ENCODE data around the gene APCDD1. TPM values are rescaled to one million over a fixed set of nuclear protein-coding genes. Genes with fewer than 3 reads are reported as not detected.

Gene APCDD1
- total RNA-seq, 1 experiment from 2014 or later = not detected

- Histone ChIP-seq H3K4me1 (ENCODE audit: control insufficient read depth in 1 of 2, insufficient read depth in 2 of 2, low read length in 2 of 2) (no peaks in the 10 kb centered on the region), H3K9me2 (ENCODE audit: insufficient read depth) (no peaks in the 10 kb centered on the region), H4K20me1 (ENCODE audit: insufficient read depth) (no peaks in the 10 kb centered on the region), H3K27me3 (ENCODE audit: insufficient read depth, low read length) (peaks cover 55% of the 10 kb centered on the region), H3K9me3 (ENCODE audit: control insufficient read depth in 1 of 2, insufficient read depth in 1 of 2, low read depth in 1 of 2, low read length in 2 of 2) (no peaks in the 10 kb centered on the region), H2AFZ (ENCODE audit: low read depth, low read length, poor library complexity, severe bottlenecking) (no peak overlapping the region), H3K79me2 (ENCODE audit: insufficient read depth, low read length) (no peaks in the 10 kb centered on the region), H3K4me2 (ENCODE audit: low read length) (no peak overlapping the region), H3K27ac (ENCODE audit: low read depth, low read length) (no peak overlapping the region), H3K4me3 (replicated peaks in 1 of 2; ENCODE audit: low read depth in 1 of 2, low read length in 2 of 2) (no peak overlapping the region), H3K36me3 (ENCODE audit: control insufficient read depth in 1 of 2, insufficient read depth in 2 of 2, low read length in 2 of 2) (no peaks in the 10 kb centered on the region), H3K9ac (ENCODE audit: low read length) (no peak overlapping the region)
- intact Hi-C loops (cut with micrococcal nuclease) = no loop called here
- DNase-seq (ENCODE audit: low read depth, low spot score) (no peak), ATAC-seq (no peak)
- no TSS peak for BruUV-seq (replicated peaks)
- ChIA-PET RAD21 (ENCODE audit: low non-redundant PET in 1 of 2, low total read pairs in 2 of 2, uncharacterized antibody in 2 of 2, unreplicated experiment in 2 of 2) (no interaction called here), CTCF (no interaction called here), POLR2A (no interaction called here)
- TF ChIP-seq TCF7L2 (IDR thresholded peaks at IDR 0.05; ENCODE audit: borderline replicate concordance, extremely low read depth, insufficient read depth, insufficient read length) (no peak), RAD21 (IDR thresholded peaks at IDR 0.05; ENCODE audit: low read depth) (no peak), POLR2A (IDR thresholded peaks at IDR 0.05; ENCODE audit: borderline replicate concordance, extremely low read depth, insufficient read depth, insufficient read length) (no peak), ELF1 (IDR thresholded peaks at IDR 0.05; ENCODE audit: borderline replicate concordance, low read depth) (no peak), EZH2 (IDR thresholded peaks at IDR 0.05) (no peak), JUND (IDR thresholded peaks at IDR 0.05) (no peak), YY1 (IDR thresholded peaks at IDR 0.05; ENCODE audit: extremely low read depth, insufficient replicate concordance, low read depth, low read length) (no peak)
- TF ChIP-seq, protein P1, sequence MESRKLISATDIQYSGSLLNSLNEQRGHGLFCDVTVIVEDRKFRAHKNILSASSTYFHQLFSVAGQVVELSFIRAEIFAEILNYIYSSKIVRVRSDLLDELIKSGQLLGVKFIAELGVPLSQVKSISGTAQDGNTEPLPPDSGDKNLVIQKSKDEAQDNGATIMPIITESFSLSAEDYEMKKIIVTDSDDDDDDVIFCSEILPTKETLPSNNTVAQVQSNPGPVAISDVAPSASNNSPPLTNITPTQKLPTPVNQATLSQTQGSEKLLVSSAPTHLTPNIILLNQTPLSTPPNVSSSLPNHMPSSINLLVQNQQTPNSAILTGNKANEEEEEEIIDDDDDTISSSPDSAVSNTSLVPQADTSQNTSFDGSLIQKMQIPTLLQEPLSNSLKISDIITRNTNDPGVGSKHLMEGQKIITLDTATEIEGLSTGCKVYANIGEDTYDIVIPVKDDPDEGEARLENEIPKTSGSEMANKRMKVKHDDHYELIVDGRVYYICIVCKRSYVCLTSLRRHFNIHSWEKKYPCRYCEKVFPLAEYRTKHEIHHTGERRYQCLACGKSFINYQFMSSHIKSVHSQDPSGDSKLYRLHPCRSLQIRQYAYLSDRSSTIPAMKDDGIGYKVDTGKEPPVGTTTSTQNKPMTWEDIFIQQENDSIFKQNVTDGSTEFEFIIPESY (IDR thresholded peaks at IDR 0.05; ENCODE audit: extremely low read depth, insufficient replicate concordance, low read length) = no peak
Observed at GRCh38 chr18:10453261-10453805, 1.1 kb upstream of the APCDD1 start.
